C1 segment of cervical spinal cord (tissue), 14 donors: ENCODE results near the gene CEP83.
"Not testable (repeated sequence)": the region's sequence is repeated elsewhere in the genome, so short reads cannot be mapped to it uniquely, and the experiment has no call there.

Source experiments
- DNase-seq, 14 donors: peaks; one replicate each; lab custom pipeline; 2025; lab: John Stamatoyannopoulos, UW

CEP83 gene

GRCh38 chr12:94434171-94434570 is 25.5 kb downstream of the CEP83 start:
- DNase-seq = no peak

- DNase-seq = no peak
Observed at GRCh38 chr12:94433744-94434143, 25.9 kb downstream of the CEP83 start.

GRCh38 chr12:94430304-94430703 is 29.4 kb downstream of the CEP83 start:
- DNase-seq = no peak

GRCh38 chr12:94429633-94430032 is 30.0 kb downstream of the CEP83 start:
- no peak for DNase-seq

- no peak for DNase-seq
Observed at GRCh38 chr12:94429191-94429590, 30.5 kb downstream of the CEP83 start.

GRCh38 chr12:94427501-94428381 is 31.9 kb downstream of the CEP83 start:
- DNase-seq = peak in 1 of 14 donors; percentile 0

GRCh38 chr12:94426049-94426448 is 33.6 kb downstream of the CEP83 start:
- DNase-seq = no peak

GRCh38 chr12:94424830-94425229 is 34.8 kb downstream of the CEP83 start:
- peak in 1 of 14 donors; percentile 13 for DNase-seq

- DNase-seq = no peak
Observed at GRCh38 chr12:94421868-94422740, 37.6 kb downstream of the CEP83 start.

- no peak for DNase-seq
Observed at GRCh38 chr12:94418517-94418916, 41.1 kb downstream of the CEP83 start.

GRCh38 chr12:94416613-94417012 is 43.1 kb downstream of the CEP83 start:
- DNase-seq = no peak

GRCh38 chr12:94415066-94415465 is 44.6 kb downstream of the CEP83 start:
- DNase-seq = no peak

- no peak for DNase-seq
Observed at GRCh38 chr12:94405413-94406116, 54.1 kb downstream of the CEP83 start.

GRCh38 chr12:94404854-94405253 is 54.8 kb downstream of the CEP83 start:
- DNase-seq = no peak

- DNase-seq = no peak
Observed at GRCh38 chr12:94401326-94401725, 58.3 kb downstream of the CEP83 start.

GRCh38 chr12:94398685-94399084 is 61.0 kb downstream of the CEP83 start:
- not testable (repeated sequence) for DNase-seq

- DNase-seq = no peak
Observed at GRCh38 chr12:94397401-94397800, 62.3 kb downstream of the CEP83 start.

- DNase-seq = not testable (repeated sequence)
Observed at GRCh38 chr12:94396014-94396413, 63.7 kb downstream of the CEP83 start.

- DNase-seq = no peak
Observed at GRCh38 chr12:94390130-94390485, 69.6 kb downstream of the CEP83 start.

- not testable (repeated sequence) for DNase-seq
Observed at GRCh38 chr12:94389482-94390129, 70.1 kb downstream of the CEP83 start.

- no peak for DNase-seq
Observed at GRCh38 chr12:94386422-94386821, 73.2 kb downstream of the CEP83 start.
